ENCODE data around the gene SLC9A6.

Gene SLC9A6

GRCh38 chrX:136039485-136039884 lies 54.2 kb downstream of the SLC9A6 start:
- Mint-ChIP-seq H3K4me1 (no peaks in the 10 kb centered on the region), H3K9me3 (no peaks in the 10 kb centered on the region), H3K27ac (no peak overlapping the region), H3K36me3 (ENCODE audit: low read depth) (peaks cover 7% of the 10 kb centered on the region), H3K27me3 (ENCODE audit: low read depth) (no peaks in the 10 kb centered on the region), H3K4me3 (no peak overlapping the region)
- TF ChIP-seq CTCF (IDR thresholded peaks at IDR 0.05; ENCODE audit: unreplicated experiment in 3 of 3), result no peak

- H3K27me3 Mint-ChIP-seq (ENCODE audit: low read depth), result no peaks in the 10 kb centered on the region
- no peak for TF ChIP-seq CTCF (IDR thresholded peaks at IDR 0.05; ENCODE audit: unreplicated experiment in 3 of 3)
- H3K4me3 Mint-ChIP-seq, result no peak overlapping the region
- peaks cover 7% of the 10 kb centered on the region for H3K36me3 Mint-ChIP-seq (ENCODE audit: low read depth)
- no peaks in the 10 kb centered on the region for H3K4me1 Mint-ChIP-seq
- H3K27ac Mint-ChIP-seq, result no peak overlapping the region
- no peaks in the 10 kb centered on the region for H3K9me3 Mint-ChIP-seq
These were observed 54.7 kb downstream of the SLC9A6 start for GRCh38 chrX:136039968-136040367.

- no peaks in the 10 kb centered on the region for H3K27me3 Mint-ChIP-seq (ENCODE audit: low read depth)
- peaks cover 11% of the 10 kb centered on the region for H3K36me3 Mint-ChIP-seq (ENCODE audit: low read depth)
- no peaks in the 10 kb centered on the region for H3K9me3 Mint-ChIP-seq
- H3K4me1 Mint-ChIP-seq, result peaks cover 4% of the 10 kb centered on the region
- TF ChIP-seq CTCF (IDR thresholded peaks at IDR 0.05; ENCODE audit: unreplicated experiment in 3 of 3), result no peak
- no peak overlapping the region for H3K4me3 Mint-ChIP-seq
- H3K27ac Mint-ChIP-seq, result no peak overlapping the region
These were observed 56.1 kb downstream of the SLC9A6 start for GRCh38 chrX:136041254-136041812.

GRCh38 chrX:136045008-136045407 lies 59.8 kb downstream of the SLC9A6 start:
- Mint-ChIP-seq H3K4me3 (no peak overlapping the region), H3K4me1 (peaks cover 17% of the 10 kb centered on the region), H3K36me3 (ENCODE audit: low read depth) (peaks cover 11% of the 10 kb centered on the region), H3K27ac (peak overlapping the region in 1 of 3 experiments; percentile 11), H3K9me3 (peaks cover 5% of the 10 kb centered on the region), H3K27me3 (ENCODE audit: low read depth) (no peaks in the 10 kb centered on the region)
- no peak for TF ChIP-seq CTCF (IDR thresholded peaks at IDR 0.05; ENCODE audit: unreplicated experiment in 3 of 3)

- Mint-ChIP-seq H3K4me3 (peak overlapping the region in 1 of 3 experiments; percentile 32), H3K9me3 (peaks cover 10% of the 10 kb centered on the region), H3K36me3 (ENCODE audit: low read depth) (peaks cover 11% of the 10 kb centered on the region), H3K27ac (peak overlapping the region; percentile 75 to 89 (median 75)), H3K4me1 (peaks cover 17% of the 10 kb centered on the region), H3K27me3 (ENCODE audit: low read depth) (no peaks in the 10 kb centered on the region)
- no peak for TF ChIP-seq CTCF (IDR thresholded peaks at IDR 0.05; ENCODE audit: unreplicated experiment in 3 of 3)
These were observed 61.2 kb downstream of the SLC9A6 start for GRCh38 chrX:136046295-136047015.
